HCT116 (cell line): Measurements from ENCODE around the gene VWA5A. TPM values are rescaled to one million over a fixed set of nuclear protein-coding genes. Genes with fewer than 3 reads are reported as not detected.

Experiments used
- ATAC-seq: fragments of 200-7000 bp; cut with Tn5 transposase; 2 replicates; pipeline ENCODE4 v1.9.1; 2020; ENCODE audit warnings: mild to moderate bottlenecking, moderate library complexity
- BruUV-seq: library from RNA; stranded (reverse); fragments of 400-500 nt; replicated peaks from 2 replicates; lab custom pipeline; 2021; lab: Mats Ljungman, UMichigan
- CTCF ChIA-PET: fragments of 300-600 bp; sonication (Branson Sonifier 250); formaldehyde crosslinking; loops from one replicate; lab custom pipeline; 2021; ENCODE audit warnings: antibody characterized with exemption; lab: Charles Lee
- POLR2A ChIA-PET: fragments of 300-600, 350-600 bp; sonication (Branson Sonifier 250); formaldehyde crosslinking; loops from one replicate; lab custom pipeline; 2021; ENCODE audit warnings: antibody characterized with exemption; lab: Charles Lee
- RAD21 ChIA-PET, 2 experiments: fragments of 300-600 bp; sonication (Branson Sonifier 250); formaldehyde crosslinking; loops; one replicate each; lab custom pipeline; 2023; ENCODE audit warnings: low total read pairs in 2 of 2; ENCODE audit not compliant: uncharacterized antibody in 2 of 2, unreplicated experiment in 2 of 2, low non-redundant PET in 1 of 2; lab: Charles Lee
- DNase-seq: peaks from one replicate; pipeline ENCODE4 v3.0.0-alpha.2; 2010; ENCODE audit warnings: low read depth, low spot score
- H2AFZ ChIP-seq: fragments of 200-600 bp; shearing (Covaris generic), sonication (generic); 2 replicates; pipeline ENCODE4 v1.6.1; 2017; ENCODE audit warnings: low read depth, mixed run types, mixed read lengths, antibody characterized with exemption, low read length; ENCODE audit not compliant: poor library complexity, severe bottlenecking
- H3K27ac ChIP-seq: 2 replicates; pipeline ENCODE4 v1.5.1; 2012; ENCODE audit warnings: low read depth, low read length
- H3K27me3 ChIP-seq: fragments of 200-600 bp; sonication (generic); 2 replicates; pipeline ENCODE4 v1.6.1; 2016; ENCODE audit warnings: mixed run types, low read length, mixed read lengths; ENCODE audit not compliant: insufficient read depth
- H3K36me3 ChIP-seq, 2 experiments: fragments of 200-500 bp in 1 of 2; fragments of 200-600 bp in 1 of 2; sonication (Bioruptor generic) in 1 of 2; sonication (generic) in 1 of 2; 2 replicates each; pipeline versions ENCODE4 v1.5.1 to v1.6.1; 2014 to 2016; ENCODE audit warnings: low read length in 2 of 2, inconsistent platforms in 1 of 2, mixed read lengths in 1 of 2, mixed run types in 1 of 2; ENCODE audit not compliant: insufficient read depth in 2 of 2, control insufficient read depth in 1 of 2
- H3K4me1 ChIP-seq, 2 experiments: fragments of 200-600 bp in 1 of 2; sonication (generic) in 1 of 2; 2 replicates each; pipeline versions ENCODE4 v1.5.1 to v1.6.1; 2012 to 2017; ENCODE audit warnings: low read length in 2 of 2, inconsistent platforms in 1 of 2, mild to moderate bottlenecking in 1 of 2, mixed read lengths in 1 of 2, mixed run types in 1 of 2, moderate library complexity in 1 of 2; ENCODE audit not compliant: insufficient read depth in 2 of 2, control insufficient read depth in 1 of 2
- H3K4me2 ChIP-seq: fragments of 200-600 bp; sonication (generic); 2 replicates; pipeline ENCODE4 v1.6.1; 2017; ENCODE audit warnings: mixed run types, low read length, mixed read lengths
- H3K4me3 ChIP-seq, 2 experiments: fragments of 200-600 bp in 1 of 2; sonication (generic) in 1 of 2; replicated peaks in 1 of 2; 2 replicates each; pipeline ENCODE4 v1.5.1; 2011 to 2016; ENCODE audit warnings: low read length in 2 of 2, control low read depth in 1 of 2, low read depth in 1 of 2, mild to moderate bottlenecking in 1 of 2, mixed read lengths in 1 of 2, mixed run types in 1 of 2
- H3K79me2 ChIP-seq: fragments of 200-600 bp; sonication (generic); 2 replicates; pipeline ENCODE4 v1.6.1; 2017; ENCODE audit warnings: mild to moderate bottlenecking, mixed run types, low read length, moderate library complexity, mixed read lengths; ENCODE audit not compliant: insufficient read depth
- H3K9ac ChIP-seq: fragments of 200-600 bp; sonication (generic); 2 replicates; pipeline ENCODE4 v1.6.1; 2016; ENCODE audit warnings: low read length, mixed read lengths
- H3K9me2 ChIP-seq: fragments of 200-600 bp; sonication (generic), shearing (Covaris generic); 2 replicates; pipeline ENCODE4 v1.6.1; 2017; ENCODE audit warnings: mixed run types, mild to moderate bottlenecking, moderate library complexity; ENCODE audit not compliant: insufficient read depth
- H3K9me3 ChIP-seq, 2 experiments: fragments of 200-500 bp in 1 of 2; fragments of 200-600 bp in 1 of 2; sonication (Bioruptor generic) in 1 of 2; sonication (generic) in 1 of 2; 2 replicates each; pipeline ENCODE4 v1.6.1; 2014 to 2017; ENCODE audit warnings: low read length in 2 of 2, mixed read lengths in 2 of 2, inconsistent platforms in 1 of 2, low read depth in 1 of 2, mild to moderate bottlenecking in 1 of 2, mixed run types in 1 of 2, moderate library complexity in 1 of 2; ENCODE audit not compliant: control insufficient read depth in 1 of 2, insufficient read depth in 1 of 2
- H4K20me1 ChIP-seq: fragments of 200-600 bp; sonication (generic), shearing (Covaris generic); 2 replicates; pipeline ENCODE4 v1.6.1; 2017; ENCODE audit warnings: mixed run types, mild to moderate bottlenecking, moderate library complexity; ENCODE audit not compliant: insufficient read depth
- CTCF ChIP-seq, 3 experiments: fragments of 200-600 bp in 1 of 3; sonication (generic) in 1 of 3; IDR thresholded peaks in 2 of 3; conservative IDR thresholded peaks in 1 of 3; 2 replicates each; pipeline ENCODE4 v1.5.1; 2012 to 2017; ENCODE audit warnings: low read depth in 2 of 3, low read length in 2 of 3, antibody characterized with exemption in 1 of 3, borderline replicate concordance in 1 of 3, control low read depth in 1 of 3, mild to moderate bottlenecking in 1 of 3, mixed read lengths in 1 of 3, mixed run types in 1 of 3, moderate library complexity in 1 of 3; ENCODE audit not compliant: insufficient read depth in 1 of 3
- JUND ChIP-seq: IDR thresholded peaks from 2 replicates; pipeline ENCODE4 v1.6.1; 2012
- MAX ChIP-seq: IDR thresholded peaks from 2 replicates; pipeline ENCODE4 v1.6.1; 2012
- POLR2A ChIP-seq: IDR thresholded peaks from 2 replicates; pipeline ENCODE4 v1.7.0; 2011; ENCODE audit warnings: borderline replicate concordance; ENCODE audit not compliant: insufficient read depth, insufficient read length; ENCODE audit errors: extremely low read depth
- POLR2AphosphoS5 ChIP-seq: IDR thresholded peaks from 2 replicates; pipeline ENCODE4 v1.6.1; 2011; ENCODE audit warnings: mild to moderate bottlenecking, low read depth, low read length, moderate library complexity
- REST ChIP-seq: IDR thresholded peaks from 2 replicates; pipeline ENCODE4 v1.6.1; 2012; ENCODE audit warnings: low read depth
- ZBTB33 ChIP-seq: IDR thresholded peaks from 2 replicates; pipeline ENCODE4 v1.6.1; 2011; ENCODE audit warnings: mild to moderate bottlenecking, low read length, moderate library complexity; ENCODE audit not compliant: insufficient replicate concordance; ENCODE audit errors: extremely low read depth
- intact Hi-C: fragments of 100-400 bp; cut with micrococcal nuclease; formaldehyde crosslinking; loops from 2 replicates; pipeline ENCODE4 v1.10.0; 2022
- total RNA-seq: library from RNA; stranded (reverse); gene quantifications from one replicate; pipeline ENCODE4 v1.2.1, GENCODE V29; 2021; ENCODE audit not compliant: unreplicated experiment

The VWA5A gene
- total RNA-seq, 1 experiment from 2014 or later: 5.0 TPM

- RAD21 ChIA-PET: no interaction called here
Observed at GRCh38 chr11:124085583-124085982, 29.7 kb upstream of the VWA5A start.

More at GRCh38 chr11:124085583-124085982, 29.7 kb upstream of the VWA5A start:
- intact Hi-C loops: no loop called here
- BruUV-seq: no TSS peak
- no peak overlapping the region for H3K4me3 ChIP-seq
- H2AFZ ChIP-seq: no peak overlapping the region
- H3K9me3 ChIP-seq: no peaks in the 10 kb centered on the region
- no peak overlapping the region for H3K27ac ChIP-seq
- H3K27me3 ChIP-seq: peaks cover 61% of the 10 kb centered on the region
- TF ChIP-seq MAX: no peak
- no peak for TF ChIP-seq POLR2A
- TF ChIP-seq REST: no peak
- no peak for TF ChIP-seq CTCF (IDR thresholded peaks at IDR 0.05 in 2 of 3, conservative IDR thresholded peaks at IDR 0.05 in 1 of 3; ENCODE audit: borderline replicate concordance in 1 of 3, insufficient read depth in 1 of 3, low read depth in 2 of 3, low read length in 2 of 3)
- no peak for TF ChIP-seq ZBTB33
- TF ChIP-seq JUND: no peak
- TF ChIP-seq POLR2AphosphoS5: no peak
- H3K9ac ChIP-seq: no peak overlapping the region
- no peak for ATAC-seq
- ChIA-PET POLR2A (no interaction called here), CTCF (interaction anchor here (1.7 kb wide), 1 partner anchor 14 kb away, joined by 8 read pairs; no protein-coding TSS in a partner anchor)
- H3K36me3 ChIP-seq: no peaks in the 10 kb centered on the region
- H3K9me2 ChIP-seq: no peaks in the 10 kb centered on the region
- no peaks in the 10 kb centered on the region for H3K4me1 ChIP-seq
- no peaks in the 10 kb centered on the region for H3K79me2 ChIP-seq
- no peak for DNase-seq
- H3K4me2 ChIP-seq: no peak overlapping the region
- peaks cover 4% of the 10 kb centered on the region; the same call in 1 of the 2 replicates for H4K20me1 ChIP-seq
